Measurements from ENCODE around the gene THOC6.

THOC6 gene

GRCh38 chr16:3017344-3017743 is 6.5 kb upstream of the THOC6 start:
- TF ChIP-seq CTCF (IDR thresholded peaks at IDR 0.05; ENCODE audit: low read depth, low read length) = no peak
- H3K4me3 ChIP-seq (ENCODE audit: low read depth, low read length) = no peak overlapping the region

GRCh38 chr16:3017794-3018506 is 5.9 kb upstream of the THOC6 start, which contains the start of gene CLDN6:
CLDN6 (minus strand) TSS chr16:3018183; CDS start chr16:3016021, 2,162 bp downstream.
- TF ChIP-seq CTCF (IDR thresholded peaks at IDR 0.05; ENCODE audit: low read depth, low read length) = no peak
- no peak within 1 kb of the TSS for H3K4me3 ChIP-seq (ENCODE audit: low read depth, low read length)

- no peak for TF ChIP-seq CTCF (IDR thresholded peaks at IDR 0.05; ENCODE audit: low read depth, low read length)
These were observed 4.1 kb upstream of the THOC6 start for GRCh38 chr16:3019594-3020246.

GRCh38 chr16:3020247-3020603 is 3.6 kb upstream of the THOC6 start, which contains the start of gene TNFRSF12A:
TNFRSF12A (plus strand) TSS chr16:3020368; CDS start chr16:3020398, 30 bp downstream.
- H3K4me3 ChIP-seq (ENCODE audit: low read depth, low read length) = peak within 1 kb of the TSS; percentile 93
- TF ChIP-seq CTCF (IDR thresholded peaks at IDR 0.05; ENCODE audit: low read depth, low read length) = no peak

More at GRCh38 chr16:3019594-3020246, 4.1 kb upstream of the THOC6 start:
- H3K4me3 ChIP-seq (ENCODE audit: low read depth, low read length) = peak overlapping the region; percentile 93

- H3K4me3 ChIP-seq (ENCODE audit: low read depth, low read length) = peak overlapping the region; percentile 93
- TF ChIP-seq CTCF (IDR thresholded peaks at IDR 0.05; ENCODE audit: low read depth, low read length) = no peak
These were observed 3.0 kb upstream of the THOC6 start for GRCh38 chr16:3020604-3021448.

GRCh38 chr16:3021449-3022207 is 2.2 kb upstream of the THOC6 start:
- peak overlapping the region; percentile 93 for H3K4me3 ChIP-seq (ENCODE audit: low read depth, low read length)

More at GRCh38 chr16:3021449-3022207, 2.2 kb upstream of the THOC6 start:
- peak; percentile 22; the same call in 1 of the 2 replicates for TF ChIP-seq CTCF (IDR thresholded peaks at IDR 0.05; ENCODE audit: low read depth, low read length)

Measured in WI38 (cell line).